ENCODE measurements around the gene TEX30.

TEX30 gene

GRCh38 chr13:102726430-102726829, 47.2 kb downstream of the TEX30 start:
- Histone ChIP-seq H3K9me2 (replicated peaks; ENCODE audit: low read depth, low read length) (no peaks in the 10 kb centered on the region), H3K4me1 (ENCODE audit: insufficient read depth, low read length, poor library complexity, severe bottlenecking) (no peaks in the 10 kb centered on the region), H3K27me3 (ENCODE audit: insufficient read depth, low read length, poor library complexity, severe bottlenecking) (peaks cover 5% of the 10 kb centered on the region), H3K4me3 (ENCODE audit: low read length, poor library complexity, severe bottlenecking) (no peak overlapping the region), H2AFZ (ENCODE audit: low read length) (no peak overlapping the region; the same call in 1 of the 2 replicates), H4K20me1 (ENCODE audit: insufficient read depth, low read length, poor library complexity, severe bottlenecking) (no peaks in the 10 kb centered on the region), H3F3A (ENCODE audit: low read depth) (no peaks in the 10 kb centered on the region), H3K79me2 (ENCODE audit: insufficient read depth, low read length) (no peaks in the 10 kb centered on the region), H3K4me2 (ENCODE audit: low read depth, low read length, poor library complexity, severe bottlenecking) (no peak overlapping the region), H3K36me3 (ENCODE audit: insufficient read depth, low read length) (no peaks in the 10 kb centered on the region), H3K9ac (ENCODE audit: low read depth, low read length, poor library complexity, severe bottlenecking) (no peak overlapping the region), H3K9me3 (ENCODE audit: insufficient read depth, low read depth, low read length) (no peaks in the 10 kb centered on the region)
- TF ChIP-seq EZH2phosphoT487 (IDR thresholded peaks at IDR 0.05; ENCODE audit: borderline replicate concordance), result no peak
- TF ChIP-seq CTCF (conservative IDR thresholded peaks at IDR 0.05; ENCODE audit: low read length), result peak; percentile 64

- H3K4me3 ChIP-seq (ENCODE audit: low read length, poor library complexity, severe bottlenecking), result no peak overlapping the region
- H2AFZ ChIP-seq (ENCODE audit: low read length), result 0 out of 2 replicates have a peak overlapping the region, but pooled peaks have one; percentile 70
- H3K36me3 ChIP-seq (ENCODE audit: insufficient read depth, low read length), result no peaks in the 10 kb centered on the region
- no peak overlapping the region for H3K9ac ChIP-seq (ENCODE audit: low read depth, low read length, poor library complexity, severe bottlenecking)
- no peaks in the 10 kb centered on the region for H3K9me2 ChIP-seq (replicated peaks; ENCODE audit: low read depth, low read length)
- no peaks in the 10 kb centered on the region for H3K27me3 ChIP-seq (ENCODE audit: insufficient read depth, low read length, poor library complexity, severe bottlenecking)
- no peaks in the 10 kb centered on the region for H4K20me1 ChIP-seq (ENCODE audit: insufficient read depth, low read length, poor library complexity, severe bottlenecking)
- H3K4me1 ChIP-seq (ENCODE audit: insufficient read depth, low read length, poor library complexity, severe bottlenecking), result no peaks in the 10 kb centered on the region
- no peak overlapping the region for H3K4me2 ChIP-seq (ENCODE audit: low read depth, low read length, poor library complexity, severe bottlenecking)
- H3K79me2 ChIP-seq (ENCODE audit: insufficient read depth, low read length), result no peaks in the 10 kb centered on the region
- TF ChIP-seq CTCF (conservative IDR thresholded peaks at IDR 0.05; ENCODE audit: low read length) (peak; percentile 65), EZH2phosphoT487 (IDR thresholded peaks at IDR 0.05; ENCODE audit: borderline replicate concordance) (no peak)
- H3F3A ChIP-seq (ENCODE audit: low read depth), result no peaks in the 10 kb centered on the region
- H3K9me3 ChIP-seq (ENCODE audit: insufficient read depth, low read depth, low read length), result no peaks in the 10 kb centered on the region
Observed at GRCh38 chr13:102724923-102725322, 48.7 kb downstream of the TEX30 start.

DNA sequence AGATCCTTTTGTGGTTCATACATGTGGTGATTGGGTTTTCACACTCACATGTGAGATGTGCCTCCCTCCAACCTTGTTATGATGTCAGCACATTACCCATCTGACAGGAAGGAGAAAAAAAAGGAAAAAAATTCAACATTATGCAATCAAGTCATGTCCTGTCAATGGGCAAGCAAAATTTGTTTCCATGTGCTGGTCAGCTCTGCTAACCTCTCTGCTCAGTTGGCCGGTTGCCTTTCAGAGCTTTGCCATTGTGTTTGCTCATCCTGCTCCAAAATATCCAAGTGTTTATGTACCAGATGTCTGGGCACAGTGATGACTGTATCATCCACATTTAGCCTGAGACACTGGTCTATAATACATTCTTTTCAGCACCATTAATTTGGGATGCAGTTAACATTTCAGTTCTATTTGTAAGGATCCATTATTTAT, 51.8 kb downstream of the TEX30 start:
- no peak for TF ChIP-seq CTCF (conservative IDR thresholded peaks at IDR 0.05; ENCODE audit: low read length)
- no peak for TF ChIP-seq EZH2phosphoT487 (IDR thresholded peaks at IDR 0.05; ENCODE audit: borderline replicate concordance)
- Histone ChIP-seq H3F3A (ENCODE audit: low read depth) (no peaks in the 10 kb centered on the region), H3K4me3 (ENCODE audit: low read length, poor library complexity, severe bottlenecking) (no peak overlapping the region), H3K79me2 (ENCODE audit: insufficient read depth, low read length) (no peaks in the 10 kb centered on the region), H3K4me2 (ENCODE audit: low read depth, low read length, poor library complexity, severe bottlenecking) (no peak overlapping the region), H3K4me1 (ENCODE audit: insufficient read depth, low read length, poor library complexity, severe bottlenecking) (no peaks in the 10 kb centered on the region), H3K36me3 (ENCODE audit: insufficient read depth, low read length) (no peaks in the 10 kb centered on the region), H3K27me3 (ENCODE audit: insufficient read depth, low read length, poor library complexity, severe bottlenecking) (no peaks in the 10 kb centered on the region), H3K9me3 (ENCODE audit: insufficient read depth, low read depth, low read length) (no peaks in the 10 kb centered on the region), H3K9me2 (replicated peaks; ENCODE audit: low read depth, low read length) (no peaks in the 10 kb centered on the region), H2AFZ (ENCODE audit: low read length) (no peak overlapping the region), H4K20me1 (ENCODE audit: insufficient read depth, low read length, poor library complexity, severe bottlenecking) (no peaks in the 10 kb centered on the region), H3K9ac (ENCODE audit: low read depth, low read length, poor library complexity, severe bottlenecking) (no peak overlapping the region)

Measured in Loucy (cell line).